HG03139 (cell line): Measurements from ENCODE around the gene SH3RF3.

Experiments used
- ATAC-seq: cut with Tn5 transposase; IDR thresholded peaks from one replicate; pipeline ENCODE4 v1.9.1; 2021; ENCODE audit not compliant: unreplicated experiment

The SH3RF3 gene

GRCh38 chr2:109427661-109428091 is 298.7 kb downstream of the SH3RF3 start:
- no peak for ATAC-seq

- ATAC-seq: no peak
Observed at GRCh38 chr2:109428281-109428680, 299.3 kb downstream of the SH3RF3 start.

DNA sequence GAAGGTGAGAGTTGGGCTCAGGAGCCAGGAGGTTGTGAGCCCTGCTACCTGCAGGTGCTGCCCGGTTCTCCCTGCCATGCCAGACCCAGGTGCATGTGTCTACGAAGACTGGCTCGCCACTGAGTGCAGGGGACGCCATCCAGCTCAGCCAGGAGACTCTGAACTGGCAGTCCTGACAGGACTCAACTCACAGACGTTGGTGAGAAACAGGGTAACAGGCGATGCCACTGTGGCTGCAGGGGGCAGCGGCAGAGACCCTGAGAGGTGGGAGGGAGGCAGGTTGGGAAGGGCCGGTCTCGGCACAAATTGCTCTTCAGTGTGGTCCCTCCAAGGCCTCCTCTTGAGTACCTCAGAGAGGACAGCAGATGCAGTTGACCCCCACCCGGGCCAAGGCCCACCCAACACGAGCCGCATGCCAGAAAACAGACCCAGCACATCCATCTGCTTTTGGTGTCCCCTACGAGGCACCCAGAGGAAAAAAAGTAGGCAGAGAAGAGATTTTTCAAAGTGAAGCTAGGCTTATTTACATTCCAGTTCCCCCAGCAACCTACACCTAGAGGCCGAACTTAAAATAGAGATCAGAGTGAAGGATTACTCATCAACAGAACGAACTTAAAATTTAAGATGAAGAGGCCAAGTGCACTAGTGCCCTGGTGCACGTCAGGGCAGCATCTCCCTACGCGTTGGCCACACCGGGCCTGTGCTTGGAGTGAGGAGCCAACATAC is 300.0 kb downstream of the SH3RF3 start:
- ATAC-seq: no peak

GRCh38 chr2:109429567-109430328 is 300.7 kb downstream of the SH3RF3 start:
- no peak for ATAC-seq

DNA sequence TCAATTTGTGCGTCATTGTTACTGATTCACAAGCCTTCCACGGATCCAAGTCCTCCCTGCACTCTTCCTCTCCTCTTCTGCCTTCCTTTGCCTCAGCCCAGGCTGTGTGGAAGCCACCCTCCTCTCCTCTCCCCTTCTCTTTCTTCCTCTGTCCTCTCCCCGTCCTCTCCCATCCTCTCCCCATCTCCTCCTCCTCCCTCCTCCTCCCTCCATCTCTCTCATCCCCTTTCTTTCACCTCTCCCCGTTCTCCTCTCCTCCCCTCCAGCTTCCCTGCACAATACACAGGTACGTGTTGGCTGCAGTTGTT is 301.3 kb downstream of the SH3RF3 start:
- no peak for ATAC-seq

DNA sequence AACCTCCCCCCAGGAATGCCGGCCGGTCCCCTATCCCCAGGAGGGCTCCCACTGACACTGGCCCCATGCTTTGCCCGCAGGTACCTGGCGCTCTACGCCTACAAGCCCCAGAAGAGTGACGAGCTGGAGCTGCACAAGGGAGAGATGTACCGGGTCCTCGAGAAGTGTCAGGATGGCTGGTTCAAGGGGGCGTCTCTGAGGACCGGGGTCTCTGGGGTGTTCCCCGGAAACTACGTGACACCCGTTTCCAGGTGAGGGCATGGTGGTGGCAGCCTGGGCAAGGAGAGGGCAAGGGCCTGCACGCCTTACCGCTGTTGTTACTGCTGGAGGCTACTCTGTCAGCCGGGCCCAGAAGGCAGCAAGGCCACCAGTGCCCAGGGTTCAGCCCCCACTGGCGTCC is 303.4 kb downstream of the SH3RF3 start:
- ATAC-seq: no peak

DNA sequence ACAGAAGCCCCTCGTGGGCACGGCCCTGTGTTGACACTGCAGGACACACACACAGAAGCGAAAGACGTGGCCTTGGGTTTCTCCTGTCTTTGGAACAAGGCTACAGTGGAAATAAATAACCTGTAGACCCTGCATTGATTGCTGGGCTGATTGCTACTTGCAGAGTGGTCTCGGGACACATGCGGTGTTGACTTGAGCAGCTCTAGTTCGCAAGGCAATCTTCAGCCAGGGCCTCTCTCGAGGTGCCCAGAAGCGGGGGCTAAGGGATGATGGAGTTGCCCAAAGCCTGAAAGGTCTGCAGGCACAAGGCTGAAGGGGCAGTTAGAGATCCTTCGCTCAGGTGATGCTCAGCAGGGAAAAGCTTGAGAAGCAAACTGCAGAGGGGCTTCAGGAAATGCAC is 304.5 kb downstream of the SH3RF3 start:
- no peak for ATAC-seq

- ATAC-seq: no peak
Observed at GRCh38 chr2:109433926-109434325, 304.9 kb downstream of the SH3RF3 start.

DNA sequence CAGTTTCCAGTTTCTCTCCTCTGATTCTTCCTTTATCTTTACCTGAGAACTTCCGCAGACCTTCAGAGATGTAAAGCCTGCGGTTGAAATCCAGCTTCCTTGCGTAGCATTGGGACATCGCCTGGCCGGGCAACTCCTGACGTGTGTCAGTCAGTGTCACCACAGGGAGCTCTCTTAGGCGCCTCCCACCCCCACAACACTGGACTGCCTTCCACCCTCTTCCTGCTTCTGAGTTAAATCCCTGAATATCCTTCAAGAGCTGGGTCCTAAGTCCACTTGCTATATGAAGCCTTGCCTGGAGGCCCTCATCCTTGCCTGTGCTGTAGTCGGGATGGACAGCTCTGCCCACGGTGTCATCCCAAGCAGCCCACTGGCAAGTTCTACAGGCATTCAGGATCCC is 305.3 kb downstream of the SH3RF3 start:
- no peak for ATAC-seq

- ATAC-seq: no peak
Observed at GRCh38 chr2:109435066-109435690, 306.2 kb downstream of the SH3RF3 start.

DNA sequence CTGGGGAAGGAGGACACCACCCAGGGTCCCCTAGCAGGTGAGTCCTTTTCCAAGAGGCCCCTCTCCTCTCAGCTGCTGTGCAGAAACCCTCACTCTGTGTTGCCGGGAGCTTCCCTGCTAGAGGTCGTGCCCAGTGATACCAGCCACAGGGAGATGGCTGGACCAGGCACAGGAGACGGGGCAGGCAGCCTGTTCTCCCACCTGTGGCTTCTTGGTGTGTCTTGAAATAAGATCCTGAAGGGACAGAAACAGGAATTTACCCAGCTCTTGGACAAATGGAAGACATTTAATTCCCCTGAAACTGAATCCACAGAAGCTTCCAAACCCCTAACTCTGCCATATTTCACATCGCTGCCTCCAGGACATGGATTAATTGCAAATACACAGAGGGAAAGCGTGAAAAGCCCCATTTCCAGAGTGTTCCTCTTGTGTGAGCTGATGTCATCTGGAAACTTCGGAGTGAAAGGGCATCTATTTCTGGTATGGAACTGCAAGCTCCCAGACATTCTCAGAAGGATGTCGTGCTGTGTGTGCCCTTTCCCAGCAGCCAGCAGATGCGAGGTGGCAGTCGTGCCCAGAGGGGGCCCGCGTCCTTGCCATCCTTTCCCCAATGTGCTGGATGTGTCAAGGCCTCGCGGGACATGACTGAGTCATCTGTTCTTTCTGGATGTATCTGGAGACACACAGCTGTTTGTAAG is 307.0 kb downstream of the SH3RF3 start:
- ATAC-seq: no peak

DNA sequence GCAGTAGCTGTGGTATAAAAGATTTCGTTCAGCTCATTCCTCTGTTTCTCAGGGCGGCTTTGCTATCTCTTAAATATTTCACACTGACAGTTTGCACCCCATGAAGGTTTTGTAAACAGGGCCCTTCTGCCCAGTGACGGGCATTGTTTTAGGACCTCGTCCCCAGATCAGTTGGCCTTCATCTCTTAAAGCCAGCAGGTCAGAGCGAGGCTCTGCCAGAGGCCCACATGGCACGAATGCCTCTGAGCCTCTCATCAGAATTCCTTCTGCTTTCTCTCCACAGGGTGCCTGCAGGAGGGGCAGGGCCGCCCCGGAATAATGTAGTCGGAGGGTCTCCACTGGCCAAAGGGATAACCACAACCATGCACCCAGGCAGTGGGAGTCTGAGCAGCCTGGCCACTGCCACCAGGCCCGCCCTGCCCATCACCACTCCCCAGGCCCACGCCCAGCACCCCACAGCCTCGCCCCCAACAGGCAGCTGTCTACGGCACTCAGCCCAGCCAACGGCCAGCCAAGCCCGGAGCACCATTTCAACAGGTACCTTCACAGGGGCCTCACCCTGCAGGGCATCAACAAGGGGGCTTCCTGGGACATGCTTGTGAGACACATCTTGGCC is 307.7 kb downstream of the SH3RF3 start:
- ATAC-seq: no peak

DNA sequence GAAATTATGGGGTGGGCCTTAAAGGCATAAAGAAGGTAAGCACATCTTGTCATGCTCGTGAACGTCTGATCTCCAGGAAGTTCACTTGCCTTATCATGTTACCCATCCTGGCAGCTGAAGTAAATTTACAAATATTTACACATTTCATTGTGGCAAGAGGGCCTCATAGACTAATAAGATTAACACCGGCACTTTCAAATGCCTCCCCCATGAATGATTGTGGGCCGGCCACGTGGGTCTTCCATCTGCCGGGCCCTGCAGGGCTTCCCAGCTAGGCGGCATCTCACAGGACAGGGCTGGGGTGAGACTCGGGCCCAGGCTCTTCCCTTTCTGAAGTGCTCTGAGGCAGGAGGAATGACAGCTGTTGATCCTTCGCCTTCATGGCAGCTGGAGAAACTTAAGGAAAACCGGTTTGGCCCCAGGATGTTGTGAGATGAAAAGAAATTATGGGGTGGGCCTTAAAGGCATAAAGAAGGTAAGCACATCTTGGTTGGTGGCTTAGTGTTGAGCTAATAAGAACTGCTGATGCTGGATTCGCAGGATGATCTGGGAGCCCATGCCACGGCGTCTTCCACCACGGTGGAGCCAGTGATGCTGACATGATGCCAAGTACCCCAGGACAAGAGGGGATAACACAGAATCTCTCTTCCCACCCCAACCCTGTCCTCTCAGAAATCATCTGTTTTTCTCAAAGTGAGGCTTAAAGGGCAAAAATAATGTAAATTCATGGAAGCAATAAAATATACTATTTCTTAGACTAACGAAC is 308.5 kb downstream of the SH3RF3 start:
- no peak for ATAC-seq

- ATAC-seq: no peak
Observed at GRCh38 chr2:109438146-109438545, 309.1 kb downstream of the SH3RF3 start.

- ATAC-seq: no peak
Observed at GRCh38 chr2:109438773-109439389, 309.9 kb downstream of the SH3RF3 start.

DNA sequence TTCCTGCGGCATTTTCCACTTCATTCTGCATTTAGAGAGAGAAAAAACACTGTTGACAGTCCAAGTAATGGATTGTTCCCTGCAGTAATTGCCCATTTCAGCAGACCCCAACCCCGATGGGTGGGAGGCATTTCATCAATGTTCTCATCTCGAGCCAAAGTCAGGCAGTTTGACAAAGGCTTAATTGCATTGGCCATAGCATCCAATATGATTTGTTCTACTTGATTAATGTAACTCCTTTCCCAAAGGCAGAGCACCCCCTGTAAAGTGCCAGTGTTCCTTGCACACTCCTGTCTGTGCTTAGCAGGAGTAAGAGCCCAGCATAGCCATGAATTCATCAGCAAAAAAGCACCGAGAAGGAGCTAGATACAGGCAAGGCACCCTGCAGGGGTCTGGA is 310.4 kb downstream of the SH3RF3 start:
- no peak for ATAC-seq

GRCh38 chr2:109439986-109440385 is 311.0 kb downstream of the SH3RF3 start:
- no peak for ATAC-seq

DNA sequence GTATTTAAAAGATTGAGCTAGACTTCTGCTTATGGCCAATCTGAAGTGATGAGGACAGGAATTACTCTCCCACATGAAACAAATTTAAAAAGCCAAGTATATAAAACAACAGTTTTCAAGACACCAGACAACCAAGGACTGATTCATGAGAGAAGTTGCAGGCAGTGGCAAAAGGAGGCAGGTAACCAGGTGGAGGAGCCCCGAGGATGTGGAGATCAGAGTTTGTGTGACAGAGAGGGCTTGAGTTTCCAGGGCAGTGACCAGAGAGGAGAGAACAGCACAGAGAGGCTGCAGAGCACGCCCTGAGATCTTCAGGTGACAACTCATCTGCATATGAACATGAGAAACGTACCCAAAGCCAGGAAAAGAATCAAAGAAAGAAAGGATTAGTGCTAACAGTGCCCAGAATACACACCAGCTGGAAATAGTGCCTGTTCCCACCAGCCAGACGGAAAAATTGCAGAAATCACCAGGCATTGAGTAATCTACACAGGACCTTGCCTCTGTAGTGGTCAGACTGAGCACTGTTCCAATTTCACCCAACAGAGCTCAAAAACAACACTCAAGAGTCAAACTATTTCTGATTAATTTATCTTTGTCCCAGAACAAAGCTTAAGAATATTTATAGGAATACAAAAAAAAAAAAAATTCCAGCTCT is 311.6 kb downstream of the SH3RF3 start:
- no peak for ATAC-seq

DNA sequence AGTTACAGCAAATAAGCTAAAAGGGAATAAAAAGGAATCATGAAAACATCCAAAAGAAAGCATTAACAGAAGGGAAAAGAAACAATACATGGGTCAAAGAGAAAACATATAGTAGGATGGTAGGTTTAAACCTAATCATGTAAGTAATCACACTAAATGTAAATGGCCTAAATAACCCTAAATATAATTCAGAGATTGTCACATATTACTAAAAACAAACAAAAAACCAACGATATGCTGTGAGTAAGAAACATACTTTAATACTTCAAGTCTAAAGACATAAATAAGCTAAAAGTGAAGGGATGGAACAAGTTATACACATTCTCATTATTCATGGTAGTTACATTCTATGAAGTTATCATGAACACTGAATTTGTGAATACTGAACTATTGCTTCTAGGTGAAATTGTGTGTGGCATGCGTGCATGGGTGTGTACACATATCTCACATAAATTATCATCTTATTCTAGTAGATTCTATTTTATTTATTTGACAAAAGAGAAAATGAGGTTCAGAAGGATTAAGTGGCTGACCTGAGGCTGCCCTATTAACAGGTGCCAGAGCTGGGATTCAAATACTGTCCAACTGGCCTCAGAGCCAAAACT is 313.8 kb downstream of the SH3RF3 start:
- ATAC-seq: no peak
